CD4-positive, alpha-beta T cell treated with Interleukin-4 for 4 hours (primary cell): ENCODE results near the gene DAZAP1.

Experiments
- DNase-seq: peaks from one replicate; pipeline ENCODE4 v3.0.0-alpha.2; 2020

The DAZAP1 gene

DNA sequence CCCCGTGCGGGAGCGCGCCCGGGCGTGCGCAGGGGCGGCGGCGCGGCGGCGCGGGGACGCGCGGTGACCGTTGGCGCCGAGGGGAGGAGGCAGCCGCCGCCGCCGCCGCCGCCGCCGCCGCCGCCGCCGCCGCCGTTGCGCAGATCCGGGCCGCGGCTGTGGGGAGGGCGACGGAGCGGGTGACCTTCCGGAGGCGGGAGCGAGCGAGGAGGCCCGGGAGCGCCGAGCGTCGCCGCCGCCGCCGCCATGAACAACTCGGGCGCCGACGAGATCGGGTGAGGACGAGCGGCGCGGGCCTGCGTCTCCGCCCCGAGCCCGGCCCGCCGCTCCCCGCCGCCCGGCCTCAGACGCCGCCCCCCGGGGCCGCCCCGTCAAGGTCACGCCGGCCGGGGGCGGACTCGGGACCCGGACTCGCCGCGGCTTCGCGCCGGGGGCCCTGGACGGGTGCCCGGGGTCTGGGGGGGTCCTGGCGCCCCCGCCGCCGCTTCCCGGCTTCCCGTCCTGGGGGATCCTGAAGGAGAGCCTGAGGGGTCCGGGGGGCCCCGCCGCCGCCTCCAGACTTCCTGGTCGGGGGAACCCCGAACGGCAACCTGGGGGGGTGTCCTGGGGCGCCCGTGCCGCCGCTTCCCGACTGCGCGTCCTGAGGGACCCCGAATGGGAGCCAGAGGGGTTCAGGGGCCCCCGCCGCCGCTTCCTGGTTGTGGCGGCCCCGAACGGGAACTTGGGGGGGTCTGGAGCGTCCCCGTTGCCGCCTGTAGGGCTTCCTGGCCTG, at the start of gene DAZAP1:
Gene DAZAP1, plus strand, starts transcription at position 59 of the 772 bp plus-strand sequence. Its CDS starts 188 bp downstream, at position 247.
- DNase-seq, result peak; percentile 15

DNA sequence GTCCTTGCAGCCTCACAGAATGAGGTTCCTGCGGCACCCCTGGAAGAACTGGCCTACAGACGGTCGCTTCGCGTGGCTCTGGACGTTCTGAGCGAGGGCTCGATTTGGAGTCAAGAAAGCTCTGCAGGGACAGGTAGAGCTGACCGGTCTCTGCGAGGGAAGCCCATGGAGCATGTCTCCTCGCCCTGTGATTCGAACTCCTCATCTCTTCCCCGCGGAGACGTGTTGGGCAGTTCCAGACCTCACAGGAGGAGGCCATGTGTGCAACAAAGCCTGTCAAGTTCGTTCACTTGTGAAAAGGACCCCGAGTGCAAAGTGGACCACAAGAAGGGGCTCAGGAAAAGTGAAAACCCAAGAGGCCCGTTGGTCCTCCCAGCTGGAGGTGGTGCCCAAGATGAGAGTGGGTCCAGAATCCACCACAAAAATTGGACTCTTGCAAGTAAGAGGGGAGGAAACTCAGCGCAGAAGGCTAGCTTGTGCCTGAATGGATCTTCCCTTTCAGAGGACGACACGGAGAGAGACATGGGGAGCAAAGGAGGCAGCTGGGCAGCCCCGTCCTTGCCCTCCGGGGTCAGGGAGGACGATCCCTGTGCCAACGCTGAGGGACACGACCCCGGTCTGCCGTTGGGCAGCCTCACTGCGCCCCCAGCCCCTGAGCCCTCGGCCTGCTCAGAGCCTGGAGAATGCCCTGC, 47.1 kb upstream of the DAZAP1 start:
- DNase-seq, result no peak

DNA sequence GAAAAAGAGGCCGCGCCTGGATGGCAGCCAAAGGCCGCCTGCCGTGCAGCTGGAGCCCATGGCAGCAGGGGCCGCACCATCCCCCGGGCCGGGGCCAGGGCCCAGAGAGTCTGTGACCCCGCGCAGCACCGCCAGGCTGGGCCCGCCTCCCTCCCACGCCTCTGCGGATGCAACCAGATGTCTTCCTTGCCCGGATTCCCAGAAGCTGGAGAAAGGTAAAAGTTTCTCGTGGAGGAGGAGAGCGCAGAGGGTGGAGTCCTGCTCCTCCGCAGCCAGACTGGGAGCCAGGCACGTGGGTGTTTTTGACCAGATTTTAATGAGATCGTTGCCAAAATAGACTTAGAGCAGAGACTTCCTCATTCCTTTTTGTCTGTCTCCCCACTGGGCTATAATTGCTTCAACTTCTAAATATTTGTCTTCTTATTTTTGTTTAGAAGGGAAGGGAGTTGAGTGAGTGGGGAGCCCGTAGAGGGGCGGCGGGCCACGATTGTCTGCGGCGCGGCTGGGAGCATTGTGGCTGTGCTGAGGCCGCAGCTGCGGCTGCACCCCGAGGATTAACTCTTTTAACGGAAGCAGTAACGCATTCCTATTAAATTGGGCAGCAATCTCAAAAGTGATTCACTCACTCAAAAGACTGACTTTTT, 46.4 kb upstream of the DAZAP1 start:
- DNase-seq, result no peak

DNA sequence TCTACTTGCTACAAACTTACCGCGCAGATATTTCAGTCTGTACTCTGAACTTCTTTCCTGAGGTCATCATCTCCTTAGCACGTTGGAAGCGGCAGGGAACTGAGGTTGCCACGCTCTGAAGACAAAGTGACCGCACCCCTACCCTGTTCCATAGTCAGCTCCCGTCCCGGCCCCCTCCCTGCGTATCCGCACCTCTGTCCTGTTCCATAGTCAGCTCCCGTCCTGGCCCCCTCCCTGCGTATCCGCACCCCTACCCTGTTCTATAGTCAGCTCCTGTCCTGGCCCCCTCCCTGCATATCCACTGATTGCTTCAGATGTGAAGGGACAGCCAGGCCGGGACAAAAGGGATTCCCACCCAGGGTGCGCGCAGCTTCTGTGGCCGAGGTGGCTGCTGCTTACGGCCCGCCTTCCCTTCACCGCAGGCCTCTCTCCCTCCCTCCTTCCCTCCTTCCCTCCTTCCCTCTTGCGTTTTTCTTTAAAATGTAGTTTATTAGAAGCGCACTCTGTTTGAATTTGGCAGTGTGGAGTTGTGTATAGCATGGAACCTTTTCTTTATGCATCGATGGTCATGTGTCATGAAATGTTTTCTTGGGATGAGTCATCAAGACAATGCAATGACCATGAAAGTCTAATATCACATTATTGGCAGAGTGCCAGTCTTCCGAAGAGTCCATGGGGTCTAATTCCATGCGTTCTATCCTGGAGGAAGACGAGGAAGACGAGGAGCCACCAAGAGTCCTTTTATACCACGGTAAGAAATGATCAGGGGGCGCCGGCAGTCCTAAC, 45.6 kb upstream of the DAZAP1 start:
- no peak for DNase-seq

DNA sequence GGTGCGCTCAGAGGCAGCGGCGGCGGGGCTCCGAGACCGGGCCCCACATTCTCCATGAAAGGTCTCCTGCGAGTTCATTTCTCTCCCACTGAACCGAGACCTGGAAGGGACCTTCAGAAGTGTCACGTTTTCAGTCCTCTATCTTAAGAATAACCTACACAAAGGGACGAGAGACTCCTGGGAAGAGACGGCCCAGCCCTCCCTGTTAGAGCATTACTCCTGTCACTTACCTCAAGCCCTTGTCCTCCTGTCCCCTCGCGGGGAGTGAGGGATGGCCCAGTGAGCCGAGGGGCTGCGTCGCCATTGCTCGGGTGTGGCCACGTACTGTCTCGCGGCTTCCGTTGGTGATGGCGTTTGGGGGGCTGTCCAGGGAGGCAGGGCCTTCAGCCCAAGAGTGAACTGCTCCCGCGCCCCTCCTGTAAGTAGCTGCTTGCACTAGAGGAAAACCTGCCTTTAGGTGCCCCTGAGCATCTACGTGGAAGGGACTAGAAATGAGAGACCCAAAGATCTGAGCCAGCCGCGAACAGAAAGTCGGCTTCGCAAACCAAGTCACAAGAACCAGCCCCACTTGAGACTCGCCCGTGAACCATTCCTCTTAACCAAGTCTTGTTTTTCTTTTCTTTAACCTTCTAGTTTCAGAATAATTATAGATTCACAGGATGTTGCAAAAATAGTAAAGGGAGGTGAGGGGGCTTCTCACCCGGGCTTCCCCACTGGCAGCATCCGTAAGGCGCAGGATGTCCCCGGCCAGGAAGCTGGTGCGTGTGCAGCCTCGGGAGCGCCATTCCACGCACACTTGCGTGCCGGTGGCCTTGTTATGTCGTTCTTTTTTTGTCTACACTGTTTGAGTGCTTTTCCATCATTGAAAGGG, 44.8 kb upstream of the DAZAP1 start:
- DNase-seq, result no peak

DNA sequence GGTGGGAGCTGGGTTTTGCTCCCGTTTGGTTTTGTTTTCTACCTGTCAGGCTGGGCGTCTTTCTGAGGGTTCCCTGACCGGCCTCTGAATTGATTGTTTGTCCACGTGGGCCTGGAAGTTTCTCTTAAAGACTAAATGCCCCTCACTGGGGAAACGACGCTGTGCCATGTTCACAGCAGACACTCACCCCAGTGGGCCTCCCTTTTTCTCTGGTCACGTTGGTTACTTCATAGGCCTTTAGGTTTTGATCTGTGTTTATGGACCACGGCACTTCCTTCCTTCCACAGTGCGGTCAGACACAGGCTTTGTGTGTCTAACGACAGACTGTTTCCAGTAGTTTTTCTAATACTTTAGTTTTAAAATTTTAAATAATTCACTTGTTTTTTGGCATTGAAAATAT, 43.8 kb upstream of the DAZAP1 start:
- peak; percentile 43 for DNase-seq

DNA sequence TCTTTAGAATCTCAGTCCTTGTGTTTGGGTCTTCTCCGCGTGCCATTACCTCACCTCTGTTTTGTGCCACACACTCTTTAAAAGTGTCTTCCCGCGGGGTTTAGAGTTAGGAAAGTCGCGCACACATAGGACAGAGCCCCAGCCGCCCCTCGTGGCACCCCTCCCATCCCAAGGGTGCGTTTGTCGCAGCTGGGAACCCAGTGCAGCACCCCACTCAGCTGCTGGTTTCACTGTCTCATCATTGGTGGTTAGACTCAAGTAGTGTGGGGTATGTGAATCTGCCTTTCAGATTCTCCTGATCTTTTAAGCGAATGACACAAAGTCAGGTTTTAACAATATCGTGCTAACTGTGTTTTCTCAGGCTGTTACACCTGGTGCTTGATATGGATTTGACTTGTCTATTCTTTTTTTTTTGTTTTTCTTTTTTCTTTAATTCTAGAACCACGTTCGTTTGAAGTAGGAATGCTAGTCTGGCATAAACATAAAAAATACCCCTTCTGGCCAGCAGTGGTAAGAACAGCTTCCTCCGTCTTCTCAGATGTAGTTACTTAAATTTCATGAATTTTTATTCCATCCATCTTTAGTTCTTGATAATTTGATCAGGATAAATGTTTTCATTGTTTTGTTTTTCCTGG, 43.2 kb upstream of the DAZAP1 start:
- no peak for DNase-seq

DNA sequence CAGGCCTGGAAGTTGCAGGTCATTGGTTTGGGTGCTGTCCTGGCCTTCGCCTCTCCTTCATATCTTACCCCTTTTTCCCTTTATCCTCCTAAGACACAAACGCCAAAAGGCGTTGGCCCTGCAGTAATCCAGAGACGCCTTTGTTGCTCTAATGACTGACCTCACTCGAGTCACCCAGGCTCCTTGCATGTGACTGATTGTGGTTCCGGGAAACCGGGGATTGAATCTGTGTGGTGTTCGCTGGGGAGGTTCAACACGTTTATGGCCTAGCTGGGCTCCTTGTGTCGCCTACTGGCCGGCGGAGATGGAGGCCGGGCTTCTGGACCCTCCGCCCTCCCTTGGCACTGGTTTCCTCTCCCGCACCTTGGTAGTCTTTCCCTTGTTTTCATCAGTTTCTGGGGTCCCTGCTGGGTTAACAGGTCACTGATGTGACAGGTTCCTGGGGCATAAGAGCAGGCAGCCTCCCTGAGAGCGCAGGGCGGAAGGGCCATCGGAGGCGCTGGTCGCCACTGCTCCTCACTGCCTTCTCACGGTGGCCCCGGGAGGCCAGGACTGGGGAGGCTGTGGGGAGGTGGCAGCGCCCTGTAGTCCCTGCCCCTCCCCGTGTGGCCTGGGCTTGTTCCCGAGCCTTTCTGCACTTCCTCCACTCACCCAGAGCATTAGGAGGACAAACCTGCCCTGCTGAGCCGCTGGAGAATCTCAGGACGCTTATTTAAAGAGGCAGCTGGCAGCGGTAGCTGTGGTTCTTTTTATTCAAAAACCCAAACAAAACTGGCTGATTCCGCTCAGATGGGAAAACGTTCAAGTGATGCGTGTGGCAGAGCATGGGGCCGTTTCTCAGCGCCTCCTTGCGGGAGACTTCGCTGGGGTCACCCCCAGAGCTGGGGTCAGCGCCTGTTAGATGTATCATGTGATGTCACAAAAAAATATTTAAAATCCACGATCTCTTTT, 41.8 kb upstream of the DAZAP1 start:
- DNase-seq, result no peak

DNA sequence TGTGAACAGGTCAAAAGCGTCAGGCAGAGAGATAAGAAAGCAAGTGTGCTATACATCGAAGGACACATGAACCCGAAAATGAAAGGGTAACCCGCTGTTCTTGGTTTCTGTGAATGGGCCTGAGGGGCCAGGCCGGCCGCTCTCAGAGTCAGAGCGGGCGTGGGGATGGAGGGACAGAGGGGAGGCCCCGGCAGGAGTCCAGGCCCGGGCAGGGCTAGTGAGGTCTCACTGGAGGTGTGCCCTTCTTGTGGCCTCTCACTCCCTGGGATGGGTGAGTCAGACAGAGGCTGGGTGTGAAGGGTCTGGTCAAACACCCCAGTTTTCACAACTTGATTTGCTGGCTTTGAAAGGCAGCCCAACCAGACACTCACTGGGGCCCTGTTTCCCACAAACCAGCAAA, 41.1 kb upstream of the DAZAP1 start:
- DNase-seq, result no peak

DNA sequence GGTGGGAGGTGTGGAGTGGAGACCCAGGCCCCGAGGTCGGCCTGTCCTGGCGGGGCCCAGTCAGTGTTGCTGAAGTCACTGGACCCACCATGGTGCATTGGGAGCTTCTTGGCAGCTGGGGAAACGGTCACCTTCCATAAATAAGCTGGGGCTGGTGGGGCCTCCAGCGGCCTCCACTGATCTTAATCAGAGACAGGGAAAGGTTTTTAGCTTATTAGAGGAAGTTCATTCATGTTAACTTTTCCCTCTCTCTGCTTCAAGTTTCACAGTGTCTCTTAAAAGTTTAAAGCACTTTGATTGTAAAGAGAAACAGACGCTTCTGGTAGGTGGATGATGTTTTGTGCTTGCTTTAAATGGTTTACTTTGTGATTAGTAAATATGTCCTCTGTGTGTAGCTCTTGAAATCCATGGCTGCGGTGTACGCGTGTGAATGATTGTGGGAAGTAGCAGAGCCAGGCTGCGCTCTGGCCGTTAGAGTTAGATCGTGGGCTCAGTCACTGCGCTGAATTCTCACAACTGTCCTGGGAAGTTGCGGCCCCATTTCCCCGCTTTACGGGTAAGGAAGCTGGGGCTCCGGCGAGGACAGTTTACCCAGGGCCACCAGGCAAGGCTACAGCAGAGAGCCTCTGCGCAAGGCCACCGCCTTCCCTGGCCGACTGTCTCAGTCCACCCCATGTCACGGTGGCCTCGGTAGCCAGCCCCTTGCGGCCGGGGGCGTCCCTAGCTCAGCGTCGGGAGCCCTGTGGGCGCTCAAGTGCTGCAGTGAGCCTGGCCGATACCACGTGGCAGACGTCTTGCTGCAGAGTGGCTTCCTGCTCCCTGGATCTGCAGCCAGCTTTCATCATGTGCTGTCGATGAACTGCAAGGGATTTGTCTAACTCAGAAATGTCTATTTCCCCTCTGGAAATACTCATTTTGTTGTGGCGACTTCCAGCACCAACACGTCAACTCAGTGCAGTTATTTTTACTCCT, 40.2 kb upstream of the DAZAP1 start:
- DNase-seq, result no peak

DNA sequence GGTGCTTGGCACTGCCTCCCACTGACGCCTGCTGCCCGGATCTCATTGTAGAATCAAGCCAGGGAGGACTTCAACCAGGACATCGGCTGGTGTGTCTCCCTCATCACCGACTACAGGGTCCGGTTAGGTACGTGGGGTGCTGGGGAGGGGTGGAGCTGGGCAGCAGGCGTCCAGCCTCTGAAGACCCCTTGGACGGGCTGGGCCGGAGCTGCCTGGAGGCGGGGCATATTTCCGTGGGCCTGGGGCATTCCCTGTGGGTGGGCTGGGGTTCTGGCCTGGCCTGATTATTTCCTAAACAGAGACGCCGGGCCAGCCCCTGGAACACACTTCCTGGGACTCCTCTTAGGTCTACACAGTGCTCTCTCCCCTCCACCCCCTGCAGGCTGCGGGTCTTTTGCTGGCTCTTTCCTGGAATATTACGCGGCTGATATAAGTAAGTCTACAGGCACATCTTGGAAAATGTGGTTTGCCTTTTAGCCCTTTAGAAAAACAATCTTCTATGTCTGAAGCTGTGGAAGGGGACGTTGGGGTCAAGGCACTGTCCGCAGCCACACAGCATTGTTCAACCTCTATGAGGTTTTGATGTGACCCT, 38.1 kb upstream of the DAZAP1 start:
- DNase-seq, result no peak

DNA sequence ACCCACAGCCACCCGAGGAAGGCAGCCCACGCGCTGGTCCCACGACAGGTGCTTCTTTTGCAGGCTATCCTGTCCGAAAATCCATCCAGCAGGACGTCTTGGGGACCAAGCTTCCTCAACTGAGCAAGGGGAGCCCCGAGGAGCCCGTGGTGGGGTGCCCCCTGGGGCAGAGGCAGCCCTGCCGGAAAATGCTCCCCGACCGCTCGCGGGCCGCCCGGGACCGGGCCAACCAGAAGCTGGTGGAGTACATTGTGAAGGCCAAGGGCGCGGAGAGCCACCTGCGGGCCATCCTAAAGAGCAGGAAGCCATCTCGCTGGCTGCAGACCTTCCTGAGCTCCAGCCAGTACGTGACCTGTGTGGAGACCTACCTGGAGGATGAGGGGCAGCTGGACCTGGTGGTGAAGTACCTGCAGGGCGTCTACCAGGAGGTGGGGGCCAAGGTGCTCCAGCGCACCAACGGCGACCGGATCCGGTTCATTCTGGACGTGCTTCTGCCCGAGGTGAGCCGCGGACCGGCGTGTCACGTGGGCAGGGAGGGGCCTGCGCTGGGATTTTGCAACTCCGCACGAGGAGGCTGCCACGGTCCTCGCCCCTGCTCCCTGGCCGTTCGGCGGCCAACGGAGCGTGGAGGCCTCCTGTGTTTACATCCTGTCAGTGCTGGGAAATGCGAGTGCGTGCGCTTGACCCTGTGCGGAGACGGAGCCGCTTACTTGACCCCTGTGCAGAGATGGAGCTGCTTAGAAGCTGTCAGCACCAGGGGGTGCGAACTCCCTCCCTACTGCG, 36.6 kb upstream of the DAZAP1 start:
- DNase-seq, result no peak

DNA sequence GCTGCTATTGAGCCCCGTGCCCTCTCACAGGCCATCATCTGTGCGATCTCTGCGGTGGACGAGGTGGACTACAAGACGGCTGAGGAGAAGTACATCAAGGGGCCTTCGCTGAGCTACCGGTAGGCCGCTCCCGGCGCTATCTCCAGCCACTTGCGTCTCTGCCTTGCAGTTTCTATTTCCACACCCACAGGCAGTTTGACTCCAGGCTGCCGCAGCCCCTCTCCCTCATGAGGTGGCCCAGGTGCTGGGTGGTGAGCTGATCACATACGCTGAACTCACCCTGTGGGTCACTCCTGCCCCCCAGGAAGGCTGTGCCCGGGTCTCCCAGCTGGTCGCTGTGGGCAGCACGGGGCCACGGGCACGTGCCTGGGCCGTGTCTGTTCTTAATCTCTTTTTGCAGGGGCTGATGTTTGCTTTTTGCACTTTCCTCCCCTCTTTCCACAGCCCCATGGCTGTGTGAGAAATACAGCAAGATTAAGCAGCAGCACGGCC, 34.3 kb upstream of the DAZAP1 start:
- DNase-seq, result no peak

DNA sequence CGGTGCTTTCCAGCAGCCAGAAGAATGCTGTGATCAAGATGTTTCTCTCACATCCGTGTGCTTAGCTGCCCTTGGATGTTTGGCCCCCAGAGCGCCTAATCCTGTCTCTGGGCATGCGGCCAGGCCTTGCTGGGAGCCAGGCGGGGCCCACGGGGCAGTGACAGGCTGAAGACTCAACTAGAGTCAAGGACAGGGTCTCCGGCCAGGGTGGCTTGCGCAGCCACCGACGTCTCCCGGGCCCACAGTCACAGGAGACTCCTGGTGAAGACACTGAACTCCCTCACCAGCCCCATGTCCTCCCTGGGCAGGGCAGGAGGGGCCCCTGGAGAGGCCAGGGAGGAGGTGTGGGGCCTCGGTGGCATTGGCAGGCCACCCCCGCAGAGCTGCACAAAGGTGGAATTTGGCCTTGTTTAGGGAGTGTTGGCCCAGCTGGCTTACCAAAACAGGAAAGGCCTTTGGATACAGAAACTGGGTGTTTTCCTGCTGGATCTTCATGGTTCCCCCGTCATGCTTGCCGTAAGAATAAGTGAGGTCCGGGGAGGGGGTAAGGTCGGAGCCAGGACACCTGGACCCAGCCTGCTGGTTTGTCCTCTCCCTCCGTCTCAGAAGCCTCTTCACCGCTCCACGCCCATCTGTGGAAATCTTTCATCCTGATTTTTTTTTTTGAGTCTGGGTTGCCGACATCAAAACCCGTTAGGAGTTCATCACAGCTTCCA, 33.7 kb upstream of the DAZAP1 start:
- no peak for DNase-seq

DNA sequence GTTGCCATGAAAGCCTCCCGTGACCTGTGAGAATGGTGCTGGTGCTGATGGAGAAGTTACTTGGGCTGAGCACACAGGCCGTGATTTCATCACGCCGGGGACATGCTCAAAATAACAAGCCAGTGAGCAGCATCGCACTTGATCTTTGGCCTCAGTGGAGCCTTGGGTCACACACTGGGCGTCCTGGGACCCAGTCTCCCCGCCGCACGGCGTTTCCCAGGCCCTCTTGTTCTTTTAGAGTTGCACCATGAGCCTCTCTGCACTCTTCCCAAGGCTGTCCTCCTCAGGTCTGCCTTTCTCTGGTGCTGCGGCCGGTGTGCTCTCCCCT, 33.2 kb upstream of the DAZAP1 start:
- DNase-seq, result no peak

DNA sequence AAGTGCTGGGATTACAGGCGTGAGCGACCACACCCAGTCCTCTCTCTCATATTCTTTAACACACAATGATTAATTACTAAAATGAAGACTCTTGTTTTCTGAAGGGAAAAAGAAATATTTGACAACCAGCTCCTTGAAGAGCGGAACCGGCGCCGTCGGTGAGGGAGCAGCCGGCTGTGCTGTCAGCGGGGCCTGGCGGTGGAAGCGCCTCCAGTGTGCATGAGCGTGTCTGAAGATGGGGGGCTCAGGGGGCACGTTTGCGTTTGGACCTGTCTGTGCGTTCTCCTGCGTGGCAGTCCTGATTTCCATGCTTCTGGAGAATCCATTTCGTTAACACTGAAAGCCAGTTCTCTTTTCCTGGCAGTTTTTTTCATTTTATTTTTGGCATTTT, 31.0 kb upstream of the DAZAP1 start:
- no peak for DNase-seq
